MM.1S (cell line): ENCODE data around the gene TUBGCP6.

Experiments
- DNase-seq: peaks from one replicate; pipeline ENCODE4 v3.0.0-alpha.2; 2015
- H2AFZ ChIP-seq: fragments of 300-600 bp; sonication (generic); 2 replicates; pipeline ENCODE4 v1.6.0; 2016; ENCODE audit warnings: antibody characterized with exemption, low read length
- H3F3A ChIP-seq: fragments of 300-600 bp; sonication (generic); 2 replicates; pipeline ENCODE4 v1.6.1; 2016; ENCODE audit warnings: mild to moderate bottlenecking, antibody characterized with exemption, low read length, moderate library complexity, mixed read lengths; ENCODE audit not compliant: insufficient read depth
- H3K27ac ChIP-seq: fragments of 300-600 bp; sonication (generic); 2 replicates; pipeline ENCODE4 v1.5.1; 2016; ENCODE audit warnings: mild to moderate bottlenecking, low read length
- H3K27me3 ChIP-seq: fragments of 300-600 bp; sonication (generic); replicated peaks from 2 replicates; pipeline ENCODE4 v1.6.0; 2016; ENCODE audit warnings: low read length; ENCODE audit not compliant: insufficient read depth
- H3K36me3 ChIP-seq: fragments of 300-600 bp; sonication (generic); replicated peaks from 2 replicates; pipeline ENCODE4 v1.6.1; 2016; ENCODE audit warnings: mild to moderate bottlenecking, low read length, mixed read lengths; ENCODE audit not compliant: insufficient read depth
- H3K4me1 ChIP-seq: fragments of 300-600 bp; sonication (generic); 2 replicates; pipeline ENCODE4 v1.6.1; 2016; ENCODE audit warnings: low read length, mixed read lengths
- H3K4me2 ChIP-seq: fragments of 300-600 bp; sonication (generic); 2 replicates; pipeline ENCODE4 v1.6.0; 2016; ENCODE audit warnings: low read depth, low read length
- H3K4me3 ChIP-seq: fragments of 300-600 bp; sonication (generic); 2 replicates; pipeline ENCODE4 v1.5.1; 2016; ENCODE audit warnings: low read length, mixed read lengths
- H3K79me2 ChIP-seq: fragments of 300-600 bp; sonication (generic); 2 replicates; pipeline ENCODE4 v1.6.1; 2016; ENCODE audit warnings: mixed run types, low read length, mixed read lengths
- H3K9ac ChIP-seq: fragments of 300-600 bp; sonication (generic); 2 replicates; pipeline ENCODE4 v1.6.1; 2016; ENCODE audit warnings: low read length, mixed read lengths
- H3K9me2 ChIP-seq: fragments of 300-600 bp; sonication (generic); replicated peaks from 2 replicates; pipeline ENCODE4 v1.6.1; 2016; ENCODE audit warnings: mild to moderate bottlenecking, low read length, mixed read lengths; ENCODE audit not compliant: insufficient read depth
- H3K9me3 ChIP-seq: fragments of 300-600 bp; sonication (generic); replicated peaks from 2 replicates; pipeline ENCODE4 v1.6.1; 2016; ENCODE audit warnings: mild to moderate bottlenecking, low read length, mixed read lengths; ENCODE audit not compliant: insufficient read depth
- H4K20me1 ChIP-seq: fragments of 300-600 bp; sonication (generic); 2 replicates; pipeline ENCODE4 v1.6.1; 2016; ENCODE audit warnings: mild to moderate bottlenecking, low read length, moderate library complexity, mixed read lengths; ENCODE audit not compliant: insufficient read depth
- EZH2 ChIP-seq: fragments of 300-600 bp; sonication (generic); optimal IDR thresholded peaks from 2 replicates; pipeline ENCODE3; 2017; ENCODE audit warnings: low read depth, mild to moderate bottlenecking, antibody characterized with exemption, low read length, mixed read lengths
- EZH2phosphoT487 ChIP-seq: fragments of 300-600 bp; sonication (generic); IDR thresholded peaks from 2 replicates; pipeline ENCODE4 v1.6.1; 2018; ENCODE audit warnings: antibody characterized with exemption, low read length
- TF ChIP-seq, protein P1 (sequence below): fragments of 300-600 bp; sonication (generic); IDR thresholded peaks from 2 replicates; pipeline ENCODE4 v1.5.1; 2016; ENCODE audit warnings: antibody characterized with exemption, low read length, mixed read lengths

The TUBGCP6 gene

DNA sequence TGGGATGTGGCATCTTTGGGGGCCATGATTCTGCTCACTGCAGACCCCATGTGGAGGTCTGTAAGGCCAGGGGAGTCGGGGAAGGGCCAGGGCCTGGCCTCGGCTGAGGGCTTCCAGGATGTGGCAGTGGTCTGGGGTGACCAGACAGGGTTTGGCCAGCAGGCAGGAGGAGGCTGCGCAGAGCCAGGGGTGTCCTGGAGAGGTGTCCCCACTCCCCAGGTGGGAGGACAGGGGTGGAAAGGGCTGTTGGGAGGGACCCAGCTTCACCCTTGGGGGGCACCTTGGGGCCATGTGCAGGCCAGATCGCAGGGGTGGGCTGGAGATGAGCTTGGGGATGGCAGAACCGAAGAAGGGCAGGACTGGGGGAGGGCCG, 70.9 kb downstream of the TUBGCP6 start:
- H3K36me3 ChIP-seq, result no peaks in the 10 kb centered on the region
- H3K27ac ChIP-seq, result no peak overlapping the region
- no peaks in the 10 kb centered on the region for H4K20me1 ChIP-seq
- no peaks in the 10 kb centered on the region for H3K4me1 ChIP-seq
- H3K4me2 ChIP-seq, result no peak overlapping the region
- H3K4me3 ChIP-seq, result no peak overlapping the region
- H3K9ac ChIP-seq, result no peak overlapping the region
- no peak for TF ChIP-seq EZH2phosphoT487
- TF ChIP-seq EZH2, result no peak
- TF ChIP-seq, protein P1, sequence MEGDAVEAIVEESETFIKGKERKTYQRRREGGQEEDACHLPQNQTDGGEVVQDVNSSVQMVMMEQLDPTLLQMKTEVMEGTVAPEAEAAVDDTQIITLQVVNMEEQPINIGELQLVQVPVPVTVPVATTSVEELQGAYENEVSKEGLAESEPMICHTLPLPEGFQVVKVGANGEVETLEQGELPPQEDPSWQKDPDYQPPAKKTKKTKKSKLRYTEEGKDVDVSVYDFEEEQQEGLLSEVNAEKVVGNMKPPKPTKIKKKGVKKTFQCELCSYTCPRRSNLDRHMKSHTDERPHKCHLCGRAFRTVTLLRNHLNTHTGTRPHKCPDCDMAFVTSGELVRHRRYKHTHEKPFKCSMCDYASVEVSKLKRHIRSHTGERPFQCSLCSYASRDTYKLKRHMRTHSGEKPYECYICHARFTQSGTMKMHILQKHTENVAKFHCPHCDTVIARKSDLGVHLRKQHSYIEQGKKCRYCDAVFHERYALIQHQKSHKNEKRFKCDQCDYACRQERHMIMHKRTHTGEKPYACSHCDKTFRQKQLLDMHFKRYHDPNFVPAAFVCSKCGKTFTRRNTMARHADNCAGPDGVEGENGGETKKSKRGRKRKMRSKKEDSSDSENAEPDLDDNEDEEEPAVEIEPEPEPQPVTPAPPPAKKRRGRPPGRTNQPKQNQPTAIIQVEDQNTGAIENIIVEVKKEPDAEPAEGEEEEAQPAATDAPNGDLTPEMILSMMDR, result no peak
- H3K9me3 ChIP-seq, result no peaks in the 10 kb centered on the region
- no peaks in the 10 kb centered on the region for H3F3A ChIP-seq
- H3K9me2 ChIP-seq, result no peaks in the 10 kb centered on the region
- no peak for DNase-seq
- no peak overlapping the region for H2AFZ ChIP-seq
- peaks cover 10% of the 10 kb centered on the region for H3K27me3 ChIP-seq
- no peaks in the 10 kb centered on the region for H3K79me2 ChIP-seq

DNA sequence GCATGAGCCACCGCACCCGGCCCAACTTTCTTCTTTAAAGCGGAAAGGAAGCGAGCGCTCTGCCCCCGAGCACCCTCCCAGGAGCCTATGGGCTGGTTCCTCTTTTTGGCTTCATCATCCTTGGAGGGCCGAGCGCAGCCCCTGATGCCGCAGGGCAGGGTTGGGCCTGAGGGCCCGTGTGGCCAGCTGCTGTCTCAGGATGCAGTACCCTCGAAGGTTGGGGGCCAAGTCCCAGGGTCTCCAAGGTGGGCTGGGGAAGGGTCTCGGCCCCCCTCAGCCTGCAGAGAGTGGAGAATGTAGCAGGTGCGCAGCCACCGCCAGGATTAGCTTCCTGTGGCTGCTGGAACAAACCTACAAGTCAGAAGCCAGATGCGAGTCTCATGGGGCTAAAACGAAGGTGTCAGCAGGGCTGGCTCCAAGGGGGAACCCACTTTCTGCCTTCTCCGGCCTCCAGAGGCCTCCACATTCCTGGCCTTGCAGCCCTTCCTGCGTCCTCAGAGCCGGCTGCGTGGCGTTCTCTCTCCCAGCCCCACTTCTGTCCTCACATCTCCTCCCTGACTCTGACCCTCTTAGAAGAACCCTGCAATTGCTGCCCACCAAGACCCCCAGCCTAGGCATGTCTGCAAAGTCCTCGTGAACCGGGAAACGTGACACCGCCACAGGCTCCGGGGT, 71.4 kb downstream of the TUBGCP6 start:
- Histone ChIP-seq H3K4me2 (no peak overlapping the region), H3K36me3 (no peaks in the 10 kb centered on the region)
- no peak for DNase-seq

DNA sequence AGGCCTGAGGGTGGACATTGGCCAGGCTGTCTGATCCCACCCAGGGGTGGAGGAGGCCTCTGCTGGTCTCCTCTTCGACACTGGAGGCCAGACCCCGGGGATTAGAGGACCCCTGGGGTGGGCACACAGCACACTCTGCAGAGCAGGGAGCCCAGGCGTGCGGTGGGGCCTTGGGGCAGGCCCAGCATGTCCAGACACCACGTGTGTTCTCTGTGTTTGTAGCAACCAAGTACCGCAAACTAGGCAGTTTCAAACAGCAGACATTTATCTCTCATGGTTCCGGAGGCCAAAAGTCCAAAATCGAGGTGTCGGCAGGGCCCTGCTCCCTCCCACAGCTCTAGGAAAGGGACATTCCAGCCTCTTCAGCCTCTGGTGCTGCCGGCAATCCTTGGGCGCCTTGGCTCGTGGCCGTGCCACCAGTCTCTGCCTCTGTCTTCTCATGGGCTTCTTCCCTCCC, 72.8 kb downstream of the TUBGCP6 start:
- H3F3A ChIP-seq, result no peaks in the 10 kb centered on the region
- H3K4me2 ChIP-seq, result no peak overlapping the region
- no peak overlapping the region for H3K27ac ChIP-seq
- no peaks in the 10 kb centered on the region for H3K9me2 ChIP-seq
- no peaks in the 10 kb centered on the region for H3K36me3 ChIP-seq
- no peaks in the 10 kb centered on the region for H3K9me3 ChIP-seq
- no peak overlapping the region for H3K9ac ChIP-seq
- no peaks in the 10 kb centered on the region for H4K20me1 ChIP-seq
- no peaks in the 10 kb centered on the region for H3K79me2 ChIP-seq
- H2AFZ ChIP-seq, result no peak overlapping the region
- H3K27me3 ChIP-seq, result peaks cover 14% of the 10 kb centered on the region
- H3K4me3 ChIP-seq, result no peak overlapping the region
- DNase-seq, result no peak
- TF ChIP-seq, protein P1, result no peak
- TF ChIP-seq EZH2phosphoT487, result no peak
- no peak for TF ChIP-seq EZH2
- H3K4me1 ChIP-seq, result no peaks in the 10 kb centered on the region

More for the DNA sequence above, 71.4 kb downstream of the TUBGCP6 start:
- no peaks in the 10 kb centered on the region for H3K79me2 ChIP-seq
- peaks cover 14% of the 10 kb centered on the region for H3K27me3 ChIP-seq
- no peak overlapping the region for H2AFZ ChIP-seq
- no peak overlapping the region for H3K9ac ChIP-seq
- no peak overlapping the region for H3K27ac ChIP-seq
- H3K4me1 ChIP-seq, result no peaks in the 10 kb centered on the region
- no peaks in the 10 kb centered on the region for H4K20me1 ChIP-seq
- no peaks in the 10 kb centered on the region for H3K9me2 ChIP-seq
- no peaks in the 10 kb centered on the region for H3F3A ChIP-seq
- no peak for TF ChIP-seq EZH2phosphoT487
- no peak for TF ChIP-seq EZH2
- TF ChIP-seq, protein P1, result no peak
- no peaks in the 10 kb centered on the region for H3K9me3 ChIP-seq
- H3K4me3 ChIP-seq, result no peak overlapping the region
